ENCODE measurements around the gene DRC7. TPM values are rescaled to one million over a fixed set of nuclear protein-coding genes. Genes with fewer than 3 reads are reported as not detected.

Gene DRC7
- total RNA-seq, 1 donor from 2014 or later, result not detected

GRCh38 chr16:57738844-57739243, 44.2 kb downstream of the DRC7 start:
- no peak for FAIRE-seq
- TF ChIP-seq CTCF (IDR thresholded peaks at IDR 0.05; ENCODE audit: insufficient read depth, low read length, severe bottlenecking), result no peak

GRCh38 chr16:57739756-57740422, 45.3 kb downstream of the DRC7 start:
- H3K4me3 ChIP-seq (ENCODE audit: low read depth, low read length), result no peak overlapping the region
- TF ChIP-seq CTCF (IDR thresholded peaks at IDR 0.05; ENCODE audit: insufficient read depth, low read length, severe bottlenecking), result no peak
- H3K36me3 ChIP-seq (ENCODE audit: control insufficient read depth, insufficient read depth, low read length), result peaks cover 16% of the 10 kb centered on the region
- H3K27me3 ChIP-seq (ENCODE audit: control insufficient read depth, insufficient read depth, low read length), result no peaks in the 10 kb centered on the region
- no peak for DNase-seq (ENCODE audit: low read depth)
- no peak for FAIRE-seq

More at GRCh38 chr16:57738844-57739243, 44.2 kb downstream of the DRC7 start:
- no peak for DNase-seq (ENCODE audit: low read depth)
- Histone ChIP-seq H3K36me3 (ENCODE audit: control insufficient read depth, insufficient read depth, low read length) (peaks cover 9% of the 10 kb centered on the region), H3K4me3 (ENCODE audit: low read depth, low read length) (no peak overlapping the region), H3K27me3 (ENCODE audit: control insufficient read depth, insufficient read depth, low read length) (no peaks in the 10 kb centered on the region)

- TF ChIP-seq CTCF (IDR thresholded peaks at IDR 0.05; ENCODE audit: insufficient read depth, low read length, severe bottlenecking), result no peak
- Histone ChIP-seq H3K4me3 (ENCODE audit: low read depth, low read length) (no peak overlapping the region), H3K36me3 (ENCODE audit: control insufficient read depth, insufficient read depth, low read length) (peaks cover 16% of the 10 kb centered on the region), H3K27me3 (ENCODE audit: control insufficient read depth, insufficient read depth, low read length) (no peaks in the 10 kb centered on the region)
- no peak for DNase-seq (ENCODE audit: low read depth)
- no peak for FAIRE-seq
Observed at GRCh38 chr16:57740423-57741071, 45.9 kb downstream of the DRC7 start.

- TF ChIP-seq CTCF (IDR thresholded peaks at IDR 0.05; ENCODE audit: insufficient read depth, low read length, severe bottlenecking), result no peak
Observed at GRCh38 chr16:57741660-57742191, 47.1 kb downstream of the DRC7 start.

GRCh38 chr16:57742543-57742942, 47.9 kb downstream of the DRC7 start:
- peaks cover 17% of the 10 kb centered on the region for H3K36me3 ChIP-seq (ENCODE audit: control insufficient read depth, insufficient read depth, low read length)
- no peaks in the 10 kb centered on the region for H3K27me3 ChIP-seq (ENCODE audit: control insufficient read depth, insufficient read depth, low read length)
- FAIRE-seq (no peak), DNase-seq (ENCODE audit: low read depth) (no peak)
- no peak for TF ChIP-seq CTCF (IDR thresholded peaks at IDR 0.05; ENCODE audit: insufficient read depth, low read length, severe bottlenecking)
- H3K4me3 ChIP-seq (ENCODE audit: low read depth, low read length), result no peak overlapping the region

More at GRCh38 chr16:57741660-57742191, 47.1 kb downstream of the DRC7 start:
- Histone ChIP-seq H3K4me3 (ENCODE audit: low read depth, low read length) (no peak overlapping the region), H3K36me3 (ENCODE audit: control insufficient read depth, insufficient read depth, low read length) (peaks cover 16% of the 10 kb centered on the region), H3K27me3 (ENCODE audit: control insufficient read depth, insufficient read depth, low read length) (no peaks in the 10 kb centered on the region)
- FAIRE-seq (no peak), DNase-seq (ENCODE audit: low read depth) (no peak)

Measured in bronchial epithelial cell (primary cell).